ENCODE results near the gene ITGAE.
A peak's percentile ranks its signal among the peaks of the same experiment; 100 is the strongest.

ITGAE gene

DNA sequence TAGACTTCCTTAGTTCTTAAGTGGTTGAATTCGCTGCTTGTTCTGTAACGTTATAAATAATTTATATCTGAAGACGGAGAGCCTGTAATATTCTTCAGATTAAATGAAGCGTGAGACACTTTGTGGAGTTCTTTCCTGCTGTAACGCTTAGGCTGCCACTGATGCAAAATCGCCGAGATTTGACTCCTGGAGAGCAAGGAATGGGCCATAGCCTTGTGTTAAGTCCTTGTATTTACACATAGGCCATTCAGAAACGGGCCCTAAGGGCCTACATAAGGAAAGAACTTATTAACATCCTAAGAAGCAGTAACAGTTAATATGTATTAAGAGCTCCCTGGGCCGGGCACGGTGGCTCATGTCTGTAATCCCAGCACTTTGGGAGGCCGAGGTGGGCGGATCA is 131.4 kb downstream of the ITGAE start:
- no peak for DNase-seq
- H3K79me1 ChIP-seq (replicated peaks; ENCODE audit: low read length, poor library complexity, severe bottlenecking), result peaks cover 9% of the 10 kb centered on the region
- no peak overlapping the region for H2AFZ ChIP-seq (ENCODE audit: low read depth, low read length)
- no peak overlapping the region for H2BK120ac ChIP-seq (ENCODE audit: low read depth, low read length)
- WGBS, result 66% methylated on average over 12 of the region's 12 CpGs
- no peak overlapping the region for H3K23ac ChIP-seq (ENCODE audit: low read length in 2 of 2)
- H3K9ac ChIP-seq (ENCODE audit: low read length), result peak overlapping the region; percentile 99
- no peak overlapping the region for H3K18ac ChIP-seq (ENCODE audit: low read depth in 1 of 2, low read length in 2 of 2)
- no peak overlapping the region for H3K4ac ChIP-seq (ENCODE audit: low read depth in 1 of 2, low read length in 2 of 2)
- peaks cover 23% of the 10 kb centered on the region for H3K4me1 ChIP-seq (ENCODE audit: control insufficient read depth, insufficient read depth, low read depth, low read length)
- H4K91ac ChIP-seq (ENCODE audit: low read length), result no peak overlapping the region
- H2BK15ac ChIP-seq (ENCODE audit: low read depth, poor library complexity, severe bottlenecking), result no peak overlapping the region
- no peak overlapping the region for H3K14ac ChIP-seq (ENCODE audit: low read length in 2 of 2)
- H3K27me3 ChIP-seq (ENCODE audit: control insufficient read depth in 1 of 2, insufficient read depth in 1 of 2, low read length in 2 of 2), result peaks cover 0 to 2% of the 10 kb centered on the region in 2 experiments
- H2BK12ac ChIP-seq (ENCODE audit: low read length in 2 of 2), result no peak overlapping the region
- H4K8ac ChIP-seq (ENCODE audit: low read length), result no peak overlapping the region
- no peaks in the 10 kb centered on the region for H3K9me3 ChIP-seq (ENCODE audit: control insufficient read depth, low read length)
- H3K36me3 ChIP-seq (ENCODE audit: control insufficient read depth in 1 of 2, insufficient read depth in 2 of 2, low read depth in 1 of 2, low read length in 2 of 2), result peaks cover 18 to 20% of the 10 kb centered on the region in 2 experiments
- peak overlapping the region; percentile 96 for H3K4me2 ChIP-seq (ENCODE audit: low read length, poor library complexity, severe bottlenecking)
- no peak overlapping the region for H2AK5ac ChIP-seq (ENCODE audit: low read length, severe bottlenecking)
- H2BK5ac ChIP-seq (ENCODE audit: low read depth, low read length, poor library complexity, severe bottlenecking), result no peak overlapping the region
- H3K27ac ChIP-seq (ENCODE audit: low read length, poor library complexity, severe bottlenecking), result no peak overlapping the region
- H3K4me3 ChIP-seq (ENCODE audit: insufficient read depth in 1 of 2, low read depth in 1 of 2, low read length in 2 of 2), result peak overlapping the region in 1 of 2 experiments; percentile 97

DNA sequence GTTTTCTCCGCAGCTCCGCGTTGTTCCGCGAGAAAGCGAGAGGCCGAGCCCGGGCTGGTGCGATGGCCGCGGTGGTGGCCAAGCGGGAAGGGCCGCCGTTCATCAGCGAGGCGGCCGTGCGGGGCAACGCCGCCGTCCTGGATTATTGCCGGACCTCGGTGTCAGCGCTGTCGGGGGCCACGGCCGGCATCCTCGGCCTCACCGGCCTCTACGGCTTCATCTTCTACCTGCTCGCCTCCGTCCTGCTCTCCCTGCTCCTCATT is 132.0 kb downstream of the ITGAE start:
- WGBS, result under 1% methylated on average over 32 of the region's 32 CpGs
- peaks cover 28% of the 10 kb centered on the region for H3K4me1 ChIP-seq (ENCODE audit: control insufficient read depth, insufficient read depth, low read depth, low read length)
- peak overlapping the region in 1 of 2 experiments; percentile 77 for H3K4ac ChIP-seq (ENCODE audit: low read depth in 1 of 2, low read length in 2 of 2)
- peak overlapping the region in 1 of 2 experiments; percentile 50 for H3K23ac ChIP-seq (ENCODE audit: low read length in 2 of 2)
- H3K9me3 ChIP-seq (ENCODE audit: control insufficient read depth, low read length), result no peaks in the 10 kb centered on the region
- H3K27ac ChIP-seq (ENCODE audit: low read length, poor library complexity, severe bottlenecking), result peak overlapping the region; percentile 90
- no peak for DNase-seq
- H2BK120ac ChIP-seq (ENCODE audit: low read depth, low read length), result peak overlapping the region; percentile 59
- H3K36me3 ChIP-seq (ENCODE audit: control insufficient read depth in 1 of 2, insufficient read depth in 2 of 2, low read depth in 1 of 2, low read length in 2 of 2), result peaks cover 24 to 25% of the 10 kb centered on the region in 2 experiments
- H2BK5ac ChIP-seq (ENCODE audit: low read depth, low read length, poor library complexity, severe bottlenecking), result peak overlapping the region; percentile 77
- peak overlapping the region; percentile 89 for H2AFZ ChIP-seq (ENCODE audit: low read depth, low read length)
- H3K4me2 ChIP-seq (ENCODE audit: low read length, poor library complexity, severe bottlenecking), result peak overlapping the region; percentile 96
- H3K4me3 ChIP-seq (ENCODE audit: insufficient read depth in 1 of 2, low read depth in 1 of 2, low read length in 2 of 2), result peak overlapping the region; percentile 82 to 97
- peak overlapping the region; percentile 99 for H3K9ac ChIP-seq (ENCODE audit: low read length)
- peak overlapping the region; percentile 96 for H4K8ac ChIP-seq (ENCODE audit: low read length)
- H3K14ac ChIP-seq (ENCODE audit: low read length in 2 of 2), result peak overlapping the region in 1 of 2 experiments; percentile 82
- H2AK5ac ChIP-seq (ENCODE audit: low read length, severe bottlenecking), result no peak overlapping the region
- H3K18ac ChIP-seq (ENCODE audit: low read depth in 1 of 2, low read length in 2 of 2), result peak overlapping the region; percentile 52 to 85
- H2BK15ac ChIP-seq (ENCODE audit: low read depth, poor library complexity, severe bottlenecking), result no peak overlapping the region
- no peak overlapping the region for H2BK12ac ChIP-seq (ENCODE audit: low read length in 2 of 2)
- H3K27me3 ChIP-seq (ENCODE audit: control insufficient read depth in 1 of 2, insufficient read depth in 1 of 2, low read length in 2 of 2), result no peaks in the 10 kb centered on the region
- H4K91ac ChIP-seq (ENCODE audit: low read length), result peak overlapping the region; percentile 85
- peaks cover 11% of the 10 kb centered on the region for H3K79me1 ChIP-seq (replicated peaks; ENCODE audit: low read length, poor library complexity, severe bottlenecking)

DNA sequence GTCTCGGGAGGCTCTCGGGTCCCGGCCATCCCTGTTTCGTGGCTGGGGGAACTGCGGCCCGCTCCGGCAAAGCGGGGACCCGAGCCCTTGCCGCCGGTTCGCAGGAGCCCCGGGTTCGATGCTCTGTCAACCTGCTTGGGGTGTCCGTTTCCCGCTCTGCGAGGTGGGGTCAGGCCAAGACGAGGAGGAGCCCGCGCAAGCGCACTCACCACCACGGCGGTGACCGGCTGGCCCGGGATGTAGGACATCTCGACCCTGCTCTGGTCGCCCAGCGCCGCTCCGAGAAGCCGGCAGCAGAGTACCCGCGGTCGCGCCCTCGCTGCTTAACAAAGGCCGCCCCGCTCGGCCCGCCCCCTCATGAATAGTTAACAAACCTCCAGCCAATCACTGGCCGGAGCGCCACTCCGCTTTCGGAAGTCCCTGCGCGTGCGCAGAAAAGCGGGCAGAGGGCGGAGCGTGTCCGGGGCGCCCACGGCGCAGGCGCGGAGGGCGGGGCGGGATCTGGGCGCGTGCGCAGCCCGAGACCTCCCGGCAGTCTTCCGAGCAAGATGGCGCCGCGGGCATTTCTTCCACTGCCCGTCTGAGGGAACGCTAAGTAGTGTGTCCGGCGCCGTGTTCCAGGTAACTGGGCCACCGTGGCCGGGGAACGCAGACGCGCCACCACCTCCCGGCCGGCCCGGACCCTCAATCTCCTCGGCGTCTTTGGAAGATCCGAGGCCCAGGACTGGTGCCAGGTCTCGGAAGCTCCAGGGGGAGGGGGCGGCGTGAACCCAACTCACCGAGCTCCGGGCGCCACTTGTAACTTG is 132.5 kb downstream of the ITGAE start, which contains the start of the genes EMC6 and TAX1BP3:
EMC6 (plus strand) TSS at position 534 of the 806 bp plus-strand sequence. CDS start 335 bp downstream, outside the sequence.
TAX1BP3 (minus strand) TSS at position 300 of the 806 bp plus-strand sequence; CDS start at position 248, 52 bp downstream.
- under 1% methylated on average over 79 of the region's 89 CpGs for WGBS

More for the DNA sequence above, 132.5 kb downstream of the ITGAE start, which contains the start of the genes EMC6 and TAX1BP3:
- peak within 1 kb of the TSS; percentile 100 for H2BK5ac ChIP-seq (ENCODE audit: low read depth, low read length, poor library complexity, severe bottlenecking)
- H3K4ac ChIP-seq (ENCODE audit: low read depth in 1 of 2, low read length in 2 of 2), result peak within 1 kb of the TSS; percentile 84 to 98
- peak within 1 kb of the TSS in 1 of 2 experiments; percentile 98 for H3K23ac ChIP-seq (ENCODE audit: low read length in 2 of 2)
- peaks cover 29 to 30% of the 10 kb centered on the region in 2 experiments for H3K36me3 ChIP-seq (ENCODE audit: control insufficient read depth in 1 of 2, insufficient read depth in 2 of 2, low read depth in 1 of 2, low read length in 2 of 2)
- no peaks in the 10 kb centered on the region for H3K27me3 ChIP-seq (ENCODE audit: control insufficient read depth in 1 of 2, insufficient read depth in 1 of 2, low read length in 2 of 2)
- H4K8ac ChIP-seq (ENCODE audit: low read length), result peak within 1 kb of the TSS; percentile 99
- H4K91ac ChIP-seq (ENCODE audit: low read length), result peak within 1 kb of the TSS; percentile 98
- peak within 1 kb of the TSS; percentile 96 for H3K4me2 ChIP-seq (ENCODE audit: low read length, poor library complexity, severe bottlenecking)
- peak within 1 kb of the TSS; percentile 99 for H3K9ac ChIP-seq (ENCODE audit: low read length)
- peak within 1 kb of the TSS; percentile 99 for H3K27ac ChIP-seq (ENCODE audit: low read length, poor library complexity, severe bottlenecking)
- peak within 1 kb of the TSS; percentile 98 to 99 for H3K18ac ChIP-seq (ENCODE audit: low read depth in 1 of 2, low read length in 2 of 2)
- no peaks in the 10 kb centered on the region for H3K9me3 ChIP-seq (ENCODE audit: control insufficient read depth, low read length)
- peak; percentile 97 for DNase-seq
- peak within 1 kb of the TSS; percentile 14 to 94 for H2BK12ac ChIP-seq (ENCODE audit: low read length in 2 of 2)
- peak within 1 kb of the TSS; percentile 86 for H2BK15ac ChIP-seq (ENCODE audit: low read depth, poor library complexity, severe bottlenecking)
- H2AK5ac ChIP-seq (ENCODE audit: low read length, severe bottlenecking), result peak within 1 kb of the TSS; percentile 84
- peaks cover 28% of the 10 kb centered on the region for H3K4me1 ChIP-seq (ENCODE audit: control insufficient read depth, insufficient read depth, low read depth, low read length)
- H3K79me1 ChIP-seq (replicated peaks; ENCODE audit: low read length, poor library complexity, severe bottlenecking), result peaks cover 16% of the 10 kb centered on the region
- peak within 1 kb of the TSS; percentile 98 for H3K14ac ChIP-seq (ENCODE audit: low read length in 2 of 2)
- peak within 1 kb of the TSS; percentile 83 to 97 for H3K4me3 ChIP-seq (ENCODE audit: insufficient read depth in 1 of 2, low read depth in 1 of 2, low read length in 2 of 2)
- H2BK120ac ChIP-seq (ENCODE audit: low read depth, low read length), result peak within 1 kb of the TSS; percentile 75
- peak within 1 kb of the TSS; percentile 90 for H2AFZ ChIP-seq (ENCODE audit: low read depth, low read length)

All from mesenchymal stem cell (in vitro differentiated cells and primary cell).